Neuronal stem cell (in vitro differentiated cells): Measurements from ENCODE around the gene LRRC75B.
"Not testable (repeated sequence)": the region's sequence is repeated elsewhere in the genome, so short reads cannot be mapped to it uniquely, and the experiment has no call there.

Experiments
- DNase-seq: peaks from one replicate; pipeline ENCODE4 v3.0.0-alpha.2; 2013; ENCODE audit warnings: low spot score
- H2AFZ ChIP-seq: one replicate; pipeline ENCODE4 v1.6.1; 2013; ENCODE audit warnings: mild to moderate bottlenecking, low read length, inconsistent platforms
- H2AK5ac ChIP-seq: 2 replicates; pipeline ENCODE4 v1.6.1; 2013; ENCODE audit warnings: low read depth, mild to moderate bottlenecking, inconsistent platforms, low read length, moderate library complexity, mixed read lengths
- H2BK120ac ChIP-seq: 2 replicates; pipeline ENCODE4 v1.6.1; 2013; ENCODE audit warnings: low read depth, mild to moderate bottlenecking, inconsistent platforms, low read length, moderate library complexity, mixed read lengths
- H2BK12ac ChIP-seq: one replicate; pipeline ENCODE4 v1.6.1; 2013; ENCODE audit warnings: low read length, inconsistent platforms
- H2BK15ac ChIP-seq: 2 replicates; pipeline ENCODE4 v1.6.1; 2013; ENCODE audit warnings: mild to moderate bottlenecking, low read length, inconsistent platforms, mixed read lengths
- H2BK5ac ChIP-seq: one replicate; pipeline ENCODE4 v1.6.1; 2013; ENCODE audit warnings: inconsistent platforms, mild to moderate bottlenecking, low read length, moderate library complexity
- H3K14ac ChIP-seq: one replicate; pipeline ENCODE4 v1.6.1; 2013; ENCODE audit warnings: low read length, inconsistent platforms
- H3K18ac ChIP-seq: 2 replicates; pipeline ENCODE4 v1.6.1; 2013; ENCODE audit warnings: low read length, inconsistent platforms
- H3K23ac ChIP-seq: 2 replicates; pipeline ENCODE4 v1.6.1; 2013; ENCODE audit warnings: low read depth, mild to moderate bottlenecking, mixed read lengths, low read length, inconsistent platforms; ENCODE audit not compliant: poor library complexity
- H3K27ac ChIP-seq: replicated peaks from 3 replicates; pipeline ENCODE4 v1.5.1; 2013; ENCODE audit warnings: low read length, inconsistent platforms
- H3K27me3 ChIP-seq, 3 experiments: 2 replicates each; pipeline ENCODE4 v1.6.1; 2013; ENCODE audit warnings: low read length in 3 of 3, mild to moderate bottlenecking in 2 of 3, inconsistent platforms in 1 of 3, low read depth in 1 of 3, mixed read lengths in 1 of 3, moderate library complexity in 1 of 3; ENCODE audit not compliant: control insufficient read depth in 3 of 3, insufficient read depth in 3 of 3
- H3K36me3 ChIP-seq, 2 donors: replicated peaks in 1 of 2; 2 replicates each; pipeline ENCODE4 v1.6.1; 2013; ENCODE audit warnings: low read length in 2 of 2; ENCODE audit not compliant: control insufficient read depth in 2 of 2, insufficient read depth in 2 of 2
- H3K4ac ChIP-seq: 2 replicates; pipeline ENCODE4 v1.6.1; 2013; ENCODE audit warnings: inconsistent platforms, mild to moderate bottlenecking, low read length, moderate library complexity
- H3K4me1 ChIP-seq, 2 donors: 1 replicate in 1 of 2; 2 replicates in 1 of 2; pipeline ENCODE4 v1.6.1; 2013; ENCODE audit warnings: low read length in 2 of 2, low read depth in 1 of 2; ENCODE audit not compliant: control insufficient read depth in 2 of 2, insufficient read depth in 1 of 2
- H3K4me2 ChIP-seq: one replicate; pipeline ENCODE4 v1.6.1; 2013; ENCODE audit warnings: mild to moderate bottlenecking, low read length, inconsistent platforms; ENCODE audit not compliant: insufficient read depth, poor library complexity, severe bottlenecking
- H3K4me3 ChIP-seq, 2 donors: 2 replicates each; pipeline ENCODE4 v1.5.1; 2013; ENCODE audit warnings: low read length in 2 of 2, mild to moderate bottlenecking in 2 of 2, inconsistent platforms in 1 of 2, moderate library complexity in 1 of 2
- H3K79me1 ChIP-seq: one replicate; pipeline ENCODE4 v1.6.1; 2013; ENCODE audit warnings: low read depth, mild to moderate bottlenecking, inconsistent platforms, low read length, moderate library complexity
- H3K9ac ChIP-seq: one replicate; pipeline ENCODE4 v1.6.1; 2013; ENCODE audit warnings: mild to moderate bottlenecking, low read depth, low read length, inconsistent platforms; ENCODE audit not compliant: poor library complexity
- H3K9me3 ChIP-seq, 2 donors: replicated peaks in 1 of 2; 2 replicates each; pipeline versions ENCODE3 to v1.6.1; 2013; ENCODE audit warnings: low read length in 2 of 2, mild to moderate bottlenecking in 2 of 2, inconsistent platforms in 1 of 2, low read depth in 1 of 2, mixed read lengths in 1 of 2, moderate library complexity in 1 of 2; ENCODE audit not compliant: control insufficient read depth in 2 of 2, insufficient read depth in 1 of 2
- H4K8ac ChIP-seq: one replicate; pipeline ENCODE4 v1.6.1; 2013; ENCODE audit warnings: low read depth, mild to moderate bottlenecking, inconsistent platforms, low read length, moderate library complexity
- H4K91ac ChIP-seq: one replicate; pipeline ENCODE4 v1.6.1; 2013; ENCODE audit warnings: low read length, low read depth, mild to moderate bottlenecking, inconsistent platforms; ENCODE audit not compliant: poor library complexity
- WGBS, 2 donors: extraction: QIAGEN DNeasy Blood & Tissue Kit; methylation state at CpG; one replicate each; pipeline ENCODE4 v1.1.7; 2013; ENCODE audit warnings: missing lambda C conversion rate in 2 of 2, mixed read lengths in 1 of 2; ENCODE audit not compliant: insufficient read length in 2 of 2, insufficient replicate concordance in 1 of 2; ENCODE audit errors: extremely low coverage in 2 of 2; 5-methylcytosine and 5-hydroxymethylcytosine counted together

The LRRC75B gene

GRCh38 chr22:24606340-24606739 lies 13.5 kb upstream of the LRRC75B start:
- not testable (repeated sequence) for DNase-seq, H3K36me3 ChIP-seq, H3K9ac ChIP-seq, H3K4me3 ChIP-seq, H2BK12ac ChIP-seq, H3K4me1 ChIP-seq, H3K23ac ChIP-seq, H2BK5ac ChIP-seq, H3K14ac ChIP-seq, H2AFZ ChIP-seq, H2BK15ac ChIP-seq, H4K8ac ChIP-seq, H2AK5ac ChIP-seq, H3K27ac ChIP-seq, H3K79me1 ChIP-seq, H3K27me3 ChIP-seq, H2BK120ac ChIP-seq, H4K91ac ChIP-seq, H3K9me3 ChIP-seq, H3K4ac ChIP-seq, H3K4me2 ChIP-seq, H3K18ac ChIP-seq
- WGBS, 2 donors: no CpG with 5 or more reads among the region's 2 CpGs

GRCh38 chr22:24603770-24604629 lies 11.1 kb upstream of the LRRC75B start:
- Histone ChIP-seq H2AFZ (peak overlapping the region; percentile 70), H3K4me3 (peak overlapping the region in 1 of 2 donors; percentile 3), H3K27ac (peak overlapping the region; percentile 67)
- not testable (repeated sequence) for H3K4me2 ChIP-seq, H3K14ac ChIP-seq, H3K23ac ChIP-seq, H2AK5ac ChIP-seq, DNase-seq, H3K27me3 ChIP-seq, H2BK12ac ChIP-seq, H3K9me3 ChIP-seq, H3K36me3 ChIP-seq, H4K8ac ChIP-seq, H2BK15ac ChIP-seq, H2BK5ac ChIP-seq, H3K4me1 ChIP-seq, H2BK120ac ChIP-seq, H3K9ac ChIP-seq, H3K4ac ChIP-seq, H3K79me1 ChIP-seq, H4K91ac ChIP-seq, H3K18ac ChIP-seq
- WGBS, 2 donors: no CpG with 5 or more reads among the region's 18 CpGs

- H4K8ac ChIP-seq, H2BK120ac ChIP-seq, H3K14ac ChIP-seq, H3K27me3 ChIP-seq, H3K23ac ChIP-seq, H3K9me3 ChIP-seq, H3K79me1 ChIP-seq, DNase-seq, H3K4ac ChIP-seq, H2BK15ac ChIP-seq, H2BK5ac ChIP-seq, H4K91ac ChIP-seq, H3K4me1 ChIP-seq, H3K36me3 ChIP-seq, H3K9ac ChIP-seq: not testable (repeated sequence)
- Histone ChIP-seq H3K18ac (peak within 1 kb of the TSS; percentile 80), H2BK12ac (peak within 1 kb of the TSS; percentile 30), H2AK5ac (peak within 1 kb of the TSS; percentile 56), H3K4me2 (peak within 1 kb of the TSS; percentile 31), H2AFZ (peak within 1 kb of the TSS; percentile 70), H3K4me3 (peak within 1 kb of the TSS in 1 of 2 donors; percentile 3), H3K27ac (peak within 1 kb of the TSS; percentile 67)
- no CpG with 5 or more reads among the region's 22 CpGs for WGBS, 2 donors
These were observed 10.2 kb upstream of the LRRC75B start, which contains the start of gene GGT1 for GRCh38 chr22:24602847-24603769. Gene GGT1 (plus strand): TSS chr22:24603193. CDS start chr22:24611082, 7,889 bp downstream.
